Suprapubic skin (tissue), 3 donors: Measurements from ENCODE around the gene AGPAT1.

Experiments
- CTCF ChIP-seq, 2 donors: fragments of 200-600 bp in 1 of 2; fragments of 450-650 bp in 1 of 2; sonication (generic) in 1 of 2; IDR thresholded peaks; one replicate each; pipeline ENCODE4 v1.5.1; 2016 to 2019; ENCODE audit warnings: antibody characterized with exemption in 2 of 2, mild to moderate bottlenecking in 1 of 2, moderate library complexity in 1 of 2
- POLR2AphosphoS5 ChIP-seq, 3 donors: sonication (generic); formaldehyde crosslinking; IDR thresholded peaks; one replicate each; pipeline ENCODE4 v1.6.1; 2017; ENCODE audit warnings: antibody characterized with exemption in 3 of 3

GRCh38 chr6:32213649-32214048 lies 37.8 kb upstream of the AGPAT1 start:
- TF ChIP-seq CTCF (IDR thresholded peaks at IDR 0.05) (no peak), POLR2AphosphoS5 (IDR thresholded peaks at IDR 0.05) (no peak)
